Measurements from ENCODE around the gene ACTMAP.
A peak's percentile ranks its signal among the peaks of the same experiment; 100 is the strongest.

GRCh38 chr19:40741527-40742390 is 8.5 kb downstream of the ACTMAP start:
- TF ChIP-seq EZH2 (IDR thresholded peaks at IDR 0.05; ENCODE audit: low read depth, low read length, severe bottlenecking) (no peak), POLR2A (IDR thresholded peaks at IDR 0.05; ENCODE audit: control extremely low read depth in 1 of 2, low read depth in 2 of 2, low read length in 2 of 2) (no peak), CTCF (IDR thresholded peaks at IDR 0.05; ENCODE audit: control extremely low read depth in 1 of 3, insufficient read depth in 1 of 3, low read depth in 1 of 3, low read length in 3 of 3) (no peak), RBBP5 (IDR thresholded peaks at IDR 0.05; ENCODE audit: borderline replicate concordance, low read depth, low read length) (no peak), CHD7 (IDR thresholded peaks at IDR 0.05; ENCODE audit: insufficient replicate concordance, low read length) (no peak), MAX (IDR thresholded peaks at IDR 0.05) (0 out of 2 replicates have a peak, but pooled peaks have one; percentile 24), POLR2AphosphoS5 (IDR thresholded peaks at IDR 0.05; ENCODE audit: low read depth, low read length) (no peak), SP1 (IDR thresholded peaks at IDR 0.05; ENCODE audit: low read depth, low read length) (no peak), EGR1 (IDR thresholded peaks at IDR 0.05; ENCODE audit: borderline replicate concordance, low read depth, low read length) (no peak), GABPA (IDR thresholded peaks at IDR 0.05; ENCODE audit: borderline replicate concordance, insufficient read depth, low read length) (no peak)
- TF ChIP-seq, protein P1, sequence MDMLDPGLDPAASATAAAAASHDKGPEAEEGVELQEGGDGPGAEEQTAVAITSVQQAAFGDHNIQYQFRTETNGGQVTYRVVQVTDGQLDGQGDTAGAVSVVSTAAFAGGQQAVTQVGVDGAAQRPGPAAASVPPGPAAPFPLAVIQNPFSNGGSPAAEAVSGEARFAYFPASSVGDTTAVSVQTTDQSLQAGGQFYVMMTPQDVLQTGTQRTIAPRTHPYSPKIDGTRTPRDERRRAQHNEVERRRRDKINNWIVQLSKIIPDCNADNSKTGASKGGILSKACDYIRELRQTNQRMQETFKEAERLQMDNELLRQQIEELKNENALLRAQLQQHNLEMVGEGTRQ (IDR thresholded peaks at IDR 0.05; ENCODE audit: low read length) = no peak

Data from H1 (cell line).